ENCODE results near the gene TMPRSS7. TPM values are rescaled to one million over a fixed set of nuclear protein-coding genes. Genes with fewer than 3 reads are reported as not detected.

TMPRSS7 gene, protein sequence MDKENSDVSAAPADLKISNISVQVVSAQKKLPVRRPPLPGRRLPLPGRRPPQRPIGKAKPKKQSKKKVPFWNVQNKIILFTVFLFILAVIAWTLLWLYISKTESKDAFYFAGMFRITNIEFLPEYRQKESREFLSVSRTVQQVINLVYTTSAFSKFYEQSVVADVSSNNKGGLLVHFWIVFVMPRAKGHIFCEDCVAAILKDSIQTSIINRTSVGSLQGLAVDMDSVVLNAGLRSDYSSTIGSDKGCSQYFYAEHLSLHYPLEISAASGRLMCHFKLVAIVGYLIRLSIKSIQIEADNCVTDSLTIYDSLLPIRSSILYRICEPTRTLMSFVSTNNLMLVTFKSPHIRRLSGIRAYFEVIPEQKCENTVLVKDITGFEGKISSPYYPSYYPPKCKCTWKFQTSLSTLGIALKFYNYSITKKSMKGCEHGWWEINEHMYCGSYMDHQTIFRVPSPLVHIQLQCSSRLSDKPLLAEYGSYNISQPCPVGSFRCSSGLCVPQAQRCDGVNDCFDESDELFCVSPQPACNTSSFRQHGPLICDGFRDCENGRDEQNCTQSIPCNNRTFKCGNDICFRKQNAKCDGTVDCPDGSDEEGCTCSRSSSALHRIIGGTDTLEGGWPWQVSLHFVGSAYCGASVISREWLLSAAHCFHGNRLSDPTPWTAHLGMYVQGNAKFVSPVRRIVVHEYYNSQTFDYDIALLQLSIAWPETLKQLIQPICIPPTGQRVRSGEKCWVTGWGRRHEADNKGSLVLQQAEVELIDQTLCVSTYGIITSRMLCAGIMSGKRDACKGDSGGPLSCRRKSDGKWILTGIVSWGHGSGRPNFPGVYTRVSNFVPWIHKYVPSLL
- total RNA-seq (under 1 TPM in 1 of 5 donors, not detected in 4; 0.10 TPM), total RNA-seq (0 to 0.25 (median 0) reads per million in 29 experiments)
- total RNA-seq (2013): not detected

DNA sequence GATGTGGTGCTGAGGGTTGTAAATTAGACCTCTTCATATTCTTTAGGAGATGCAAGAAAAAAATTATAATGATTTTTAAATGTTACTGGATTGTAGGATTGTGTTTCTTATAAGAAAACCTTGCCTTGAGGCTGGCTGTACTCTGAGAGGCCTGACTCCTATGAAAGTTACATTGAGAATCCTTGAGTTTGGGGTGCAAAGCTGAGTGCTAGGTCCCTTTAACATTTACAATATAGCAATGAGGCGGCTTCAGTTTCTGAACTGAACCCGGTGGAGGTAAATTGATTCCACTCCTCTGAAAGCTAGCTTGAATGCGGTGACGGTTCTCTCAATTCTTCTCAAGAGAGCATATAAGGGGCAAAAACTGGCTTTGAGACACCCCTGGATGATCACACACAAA is at the start of gene TMPRSS7:
TSS of gene TMPRSS7 (plus strand) at position 301 of the 400 bp plus-strand sequence. CDS start 110 bp downstream, outside the sequence.
- Histone ChIP-seq H3K4me3 (ENCODE audit: control insufficient read depth in 1 of 2, extremely low read depth in 1 of 2, low read length in 1 of 2) (no peak within 1 kb of the TSS), H3K27ac (ENCODE audit: low read length) (no peak within 1 kb of the TSS), H3K4me1 (ENCODE audit: control insufficient read depth in 1 of 2, extremely low read depth in 1 of 2, insufficient read depth in 2 of 2, low read length in 2 of 2) (no peaks in the 10 kb centered on the region), H3K27me3 (replicated peaks in 1 of 2; ENCODE audit: control insufficient read depth in 2 of 2, extremely low read depth in 1 of 2, insufficient read depth in 2 of 2, low read length in 1 of 2) (peaks cover 0 to 3% of the 10 kb centered on the region in 2 experiments), H3K36me3 (ENCODE audit: control insufficient read depth in 2 of 2, extremely low read depth in 1 of 2, insufficient read depth in 1 of 2, low read length in 1 of 2) (no peaks in the 10 kb centered on the region), H3K9me3 (no peaks in the 10 kb centered on the region)
- peaks cover 0 to 3% (median 0%) of the 10 kb centered on the region in 3 donors for H3K9me3 Mint-ChIP-seq
- no peaks in the 10 kb centered on the region for H3K4me1 Mint-ChIP-seq
- no peak within 1 kb of the TSS for H3K27ac Mint-ChIP-seq
- no peak for ATAC-seq (replicated peaks in 1 of 4)
- no peak for DNase-seq
- no peaks in the 10 kb centered on the region for H3K36me3 Mint-ChIP-seq
- ChIA-PET CTCF (interaction anchor here in 1 of 2 donors (1.7 kb wide), 1 partner anchor 9 kb away, joined by 6 read pairs; no protein-coding TSS in a partner anchor), POLR2A (no interaction called here)
- H3K27me3 Mint-ChIP-seq: no peaks in the 10 kb centered on the region
- 97% methylated on average over 4 of the region's 4 CpGs for WGBS (ENCODE audit: insufficient coverage)
- no peak within 1 kb of the TSS for H3K4me3 Mint-ChIP-seq

DNA sequence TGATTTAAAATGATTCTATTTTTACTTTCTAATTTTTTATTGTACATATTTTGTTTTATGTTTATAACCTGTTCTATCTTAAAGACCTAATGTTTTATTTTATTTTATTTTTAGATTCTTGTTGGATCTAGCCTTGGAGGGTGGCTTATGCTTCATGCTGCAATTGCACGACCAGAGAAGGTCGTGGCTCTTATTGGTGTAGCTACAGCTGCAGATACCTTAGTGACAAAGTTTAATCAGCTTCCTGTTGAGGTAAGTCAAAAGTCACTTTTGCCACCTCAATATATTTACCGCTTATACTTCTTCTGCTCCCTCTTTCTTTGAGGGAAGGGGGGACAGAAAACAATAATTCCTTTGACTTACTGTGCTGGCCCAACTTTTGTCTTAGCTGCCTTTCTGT is 47.7 kb upstream of the TMPRSS7 start:
- peaks cover 50 to 56% (median 56%) of the 10 kb centered on the region in 3 donors for H3K4me1 Mint-ChIP-seq
- H3K27ac ChIP-seq (ENCODE audit: low read length): no peak overlapping the region
- DNase-seq: no peak
- ATAC-seq (replicated peaks in 1 of 4): no peak
- peak overlapping the region; percentile 5 to 59 for H3K27ac Mint-ChIP-seq
- H3K4me3 ChIP-seq (ENCODE audit: control insufficient read depth in 1 of 2, extremely low read depth in 1 of 2, low read length in 1 of 2): no peak overlapping the region
- H3K9me3 ChIP-seq: no peaks in the 10 kb centered on the region
- WGBS (ENCODE audit: insufficient coverage): no CpG with 5 or more reads among the region's 3 CpGs
- no peak overlapping the region for H3K4me3 Mint-ChIP-seq
- CTCF ChIA-PET: interaction anchor here (0.6 to 1.3 kb wide), 3 partner anchors 13 to 163 kb away, joined by 3 to 5 read pairs (median 3); no protein-coding TSS in a partner anchor
- no peaks in the 10 kb centered on the region for H3K27me3 ChIP-seq (replicated peaks in 1 of 2; ENCODE audit: control insufficient read depth in 2 of 2, extremely low read depth in 1 of 2, insufficient read depth in 2 of 2, low read length in 1 of 2)
- H3K36me3 ChIP-seq (ENCODE audit: control insufficient read depth in 2 of 2, extremely low read depth in 1 of 2, insufficient read depth in 1 of 2, low read length in 1 of 2): peaks cover 0 to 36% of the 10 kb centered on the region in 2 donors
- no peaks in the 10 kb centered on the region for H3K27me3 Mint-ChIP-seq
- POLR2A ChIA-PET: no interaction called here
- H3K9me3 Mint-ChIP-seq: no peaks in the 10 kb centered on the region
- peaks cover 32% of the 10 kb centered on the region for H3K36me3 Mint-ChIP-seq
- peaks cover 0 to 13% of the 10 kb centered on the region in 2 experiments for H3K4me1 ChIP-seq (ENCODE audit: control insufficient read depth in 1 of 2, extremely low read depth in 1 of 2, insufficient read depth in 2 of 2, low read length in 2 of 2)

DNA sequence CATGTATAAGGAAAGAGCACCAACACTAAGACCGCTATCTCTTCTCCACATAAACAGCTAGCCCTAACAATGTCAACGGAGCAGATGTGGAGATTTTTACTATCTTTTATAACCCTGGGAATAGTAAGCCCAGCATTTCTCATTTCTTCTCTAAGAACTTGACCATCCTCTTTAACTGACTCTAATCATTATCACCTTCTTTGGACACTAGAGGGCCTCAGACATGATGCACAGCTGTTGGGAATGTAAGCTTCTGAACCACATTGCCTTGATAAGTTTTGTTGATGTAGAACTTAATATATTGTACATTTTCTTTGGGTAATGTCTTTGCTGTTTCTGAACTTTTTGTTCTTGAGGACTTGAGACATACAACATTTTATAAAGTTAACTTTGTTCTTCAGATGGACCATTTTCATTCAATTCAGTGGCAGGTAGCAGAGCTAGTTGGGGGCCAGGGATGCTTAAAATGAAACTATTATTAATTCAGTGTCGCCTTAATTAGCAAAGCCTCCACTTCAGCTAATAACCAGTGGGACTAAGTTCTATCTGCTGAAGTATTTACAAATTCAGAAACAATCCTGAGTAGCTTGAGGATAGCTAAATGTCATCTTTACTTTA is 45.4 kb upstream of the TMPRSS7 start:
- Histone ChIP-seq H3K36me3 (ENCODE audit: control insufficient read depth in 2 of 2, extremely low read depth in 1 of 2, insufficient read depth in 1 of 2, low read length in 1 of 2) (peaks cover 0 to 36% of the 10 kb centered on the region in 2 donors), H3K4me3 (ENCODE audit: control insufficient read depth in 1 of 2, extremely low read depth in 1 of 2, low read length in 1 of 2) (no peak overlapping the region), H3K4me1 (ENCODE audit: control insufficient read depth in 1 of 2, extremely low read depth in 1 of 2, insufficient read depth in 2 of 2, low read length in 2 of 2) (peaks cover 0 to 9% of the 10 kb centered on the region in 2 experiments), H3K27me3 (replicated peaks in 1 of 2; ENCODE audit: control insufficient read depth in 2 of 2, extremely low read depth in 1 of 2, insufficient read depth in 2 of 2, low read length in 1 of 2) (no peaks in the 10 kb centered on the region), H3K9me3 (no peaks in the 10 kb centered on the region), H3K27ac (ENCODE audit: low read length) (no peak overlapping the region)
- Mint-ChIP-seq H3K4me3 (no peak overlapping the region), H3K27ac (no peak overlapping the region), H3K4me1 (peaks cover 31 to 36% (median 33%) of the 10 kb centered on the region in 3 donors), H3K9me3 (no peaks in the 10 kb centered on the region), H3K36me3 (peaks cover 45% of the 10 kb centered on the region), H3K27me3 (no peaks in the 10 kb centered on the region)
- ATAC-seq (replicated peaks in 1 of 4) (peak; percentile 57 to 79 (median 72)), DNase-seq (peak in 1 of 35 experiments; percentile 61)
- ChIA-PET POLR2A (interaction anchor here in 1 of 2 donors (0.7 to 2.0 kb wide), 2 partner anchors 10 to 14 kb away, joined by 3 to 11 read pairs; partner anchors contain the start of gene ABHD10), CTCF (interaction anchor here (0.6 to 2.9 kb wide), 26 partner anchors 10 to 1124 kb away, joined by 3 to 44 read pairs (median 4); partner anchors contain the start of genes ABHD10 (in 2 of the 2) and TAGLN3 (in 1 of the 2))
- no CpG with 5 or more reads among the region's 3 CpGs for WGBS (ENCODE audit: insufficient coverage)

DNA sequence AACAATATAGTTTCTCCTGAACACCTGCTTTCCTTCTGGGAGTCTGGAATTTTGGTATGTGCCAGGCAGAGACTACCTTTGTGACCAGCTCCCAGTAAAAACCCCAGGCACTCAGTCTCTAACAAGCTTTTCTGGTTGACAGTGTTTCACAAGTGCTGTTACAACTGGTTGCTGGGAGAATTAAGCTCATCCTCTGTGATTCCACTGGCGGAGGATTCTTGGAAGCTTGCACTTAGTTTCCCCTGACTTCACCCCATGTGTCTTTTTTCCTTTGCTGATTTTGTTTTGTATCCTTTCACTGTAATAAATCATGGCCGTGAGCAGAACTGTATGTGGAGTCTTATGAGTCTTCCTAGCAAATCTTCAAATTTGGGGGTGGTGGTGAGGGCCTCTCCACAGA is 41.5 kb upstream of the TMPRSS7 start:
- WGBS (ENCODE audit: insufficient coverage): no CpG with 5 or more reads among the region's 2 CpGs
- H3K4me1 Mint-ChIP-seq: peaks cover 8 to 9% (median 9%) of the 10 kb centered on the region in 3 donors
- no peaks in the 10 kb centered on the region for H3K27me3 ChIP-seq (replicated peaks in 1 of 2; ENCODE audit: control insufficient read depth in 2 of 2, extremely low read depth in 1 of 2, insufficient read depth in 2 of 2, low read length in 1 of 2)
- H3K9me3 ChIP-seq: no peaks in the 10 kb centered on the region
- H3K9me3 Mint-ChIP-seq: no peaks in the 10 kb centered on the region
- peaks cover 0 to 4% of the 10 kb centered on the region in 2 donors for H3K27me3 Mint-ChIP-seq
- ChIA-PET CTCF (interaction anchor here (0.6 to 1.9 kb wide), 6 partner anchors 20 to 278 kb away, joined by 3 to 10 read pairs (median 3); no protein-coding TSS in a partner anchor), POLR2A (no interaction called here)
- no peak overlapping the region for H3K27ac Mint-ChIP-seq
- no peak overlapping the region for H3K4me3 Mint-ChIP-seq
- H3K4me3 ChIP-seq (ENCODE audit: control insufficient read depth in 1 of 2, extremely low read depth in 1 of 2, low read length in 1 of 2): no peak overlapping the region
- ATAC-seq (replicated peaks in 1 of 4) (no peak), DNase-seq (no peak)
- peaks cover 29% of the 10 kb centered on the region for H3K36me3 Mint-ChIP-seq
- no peak overlapping the region for H3K27ac ChIP-seq (ENCODE audit: low read length)
- peaks cover 0 to 23% of the 10 kb centered on the region in 2 donors for H3K36me3 ChIP-seq (ENCODE audit: control insufficient read depth in 2 of 2, extremely low read depth in 1 of 2, insufficient read depth in 1 of 2, low read length in 1 of 2)
- peaks cover 0 to 3% of the 10 kb centered on the region in 2 experiments for H3K4me1 ChIP-seq (ENCODE audit: control insufficient read depth in 1 of 2, extremely low read depth in 1 of 2, insufficient read depth in 2 of 2, low read length in 2 of 2)

DNA sequence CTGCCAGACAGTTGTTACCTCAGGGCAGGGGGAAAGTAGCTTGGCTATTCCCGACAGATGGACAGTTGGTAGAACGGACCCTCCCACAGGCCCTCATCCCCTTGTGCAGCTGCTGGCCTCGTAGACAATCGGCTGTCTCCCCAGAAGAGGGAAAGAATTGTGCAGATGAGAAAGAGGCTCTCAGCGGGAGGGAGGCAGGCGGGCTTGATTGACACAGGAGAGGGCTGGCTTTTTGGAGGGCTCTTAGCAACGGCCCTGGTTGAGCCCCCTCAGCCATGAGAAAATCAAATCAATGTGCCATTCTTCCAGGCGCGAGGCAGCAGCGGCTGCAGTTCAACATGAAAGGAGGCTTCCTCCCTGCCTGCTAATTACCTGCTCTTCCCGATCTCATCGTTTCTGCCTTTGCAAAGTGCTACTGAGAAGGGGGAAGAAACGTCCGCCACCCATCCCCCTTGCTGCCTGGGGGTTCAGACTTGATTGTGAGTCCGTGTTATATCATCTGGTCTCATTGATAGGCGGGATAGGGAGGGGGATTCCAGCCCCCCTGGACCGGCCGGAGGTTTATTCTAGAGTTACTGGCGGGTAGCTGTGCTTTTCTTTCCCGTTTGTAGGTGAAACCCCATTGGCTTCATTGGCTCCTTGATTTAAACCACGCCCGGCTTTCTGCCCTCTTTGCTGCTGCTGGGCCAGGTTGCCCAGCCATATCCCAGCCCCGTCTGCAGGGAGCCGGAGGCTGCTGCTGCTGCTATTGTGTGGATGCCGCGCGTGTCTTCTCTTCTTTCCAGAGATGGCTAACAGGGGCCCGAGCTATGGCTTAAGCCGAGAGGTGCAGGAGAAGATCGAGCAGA is 35.7 kb upstream of the TMPRSS7 start, which contains the start of gene TAGLN3:
TSS of gene TAGLN3 (plus strand) at position 287 of the 848 bp plus-strand sequence. CDS start at position 788, 501 bp downstream.
- Histone ChIP-seq H3K4me3 (ENCODE audit: control insufficient read depth in 1 of 2, extremely low read depth in 1 of 2, low read length in 1 of 2) (peak within 1 kb of the TSS in 1 of 2 donors; percentile 80), H3K9me3 (no peaks in the 10 kb centered on the region), H3K27me3 (replicated peaks in 1 of 2; ENCODE audit: control insufficient read depth in 2 of 2, extremely low read depth in 1 of 2, insufficient read depth in 2 of 2, low read length in 1 of 2) (peaks cover 0 to 10% of the 10 kb centered on the region in 2 experiments), H3K27ac (ENCODE audit: low read length) (no peak within 1 kb of the TSS), H3K36me3 (ENCODE audit: control insufficient read depth in 2 of 2, extremely low read depth in 1 of 2, insufficient read depth in 1 of 2, low read length in 1 of 2) (no peaks in the 10 kb centered on the region), H3K4me1 (ENCODE audit: control insufficient read depth in 1 of 2, extremely low read depth in 1 of 2, insufficient read depth in 2 of 2, low read length in 2 of 2) (peaks cover 21 to 29% of the 10 kb centered on the region in 2 experiments)
- CTCF ChIA-PET: interaction anchor here in 1 of 2 donors (0.5 to 3.2 kb wide), 5 partner anchors 9 to 17 kb away, joined by 3 to 11 read pairs (median 4); no protein-coding TSS in a partner anchor
- Mint-ChIP-seq H3K27ac (no peak within 1 kb of the TSS), H3K4me1 (peaks cover 28 to 35% (median 34%) of the 10 kb centered on the region in 3 donors), H3K9me3 (no peaks in the 10 kb centered on the region), H3K36me3 (no peaks in the 10 kb centered on the region), H3K4me3 (peak within 1 kb of the TSS; percentile 69 to 77 (median 72)), H3K27me3 (peaks cover 1 to 4% of the 10 kb centered on the region in 2 donors)
- 39% methylated on average over 14 of the region's 30 CpGs for WGBS (ENCODE audit: insufficient coverage)
- peak in 2 of 35 experiments; percentile 0 to 19 for DNase-seq
- POLR2A ChIA-PET: interaction anchor here in 1 of 2 donors (0.5 kb wide), 1 partner anchor 356 kb away, joined by 3 read pairs; no protein-coding TSS in a partner anchor
- ATAC-seq (replicated peaks in 1 of 4): peak; percentile 28 to 62 (median 36)
